ENCODE results near the gene RGS6.

RGS6 gene

DNA sequence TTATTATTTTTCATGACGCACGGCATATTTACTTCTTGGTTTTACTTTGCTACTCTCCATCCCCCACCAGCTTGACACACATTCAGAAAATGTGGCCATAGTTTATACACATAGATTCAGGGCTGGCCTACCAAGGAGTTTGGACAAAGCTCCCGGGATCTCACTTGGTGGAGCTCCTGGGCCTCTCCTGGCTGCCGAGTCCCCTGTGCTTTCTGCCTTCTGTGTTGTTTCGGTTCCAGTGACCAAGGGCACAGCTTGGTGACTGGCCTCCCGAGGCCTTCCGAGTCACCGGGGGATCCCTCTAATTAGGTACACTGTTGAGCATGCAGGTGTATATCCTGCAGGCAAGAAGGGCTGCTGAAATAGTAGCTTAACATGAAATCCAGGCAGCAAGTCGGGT, 63.5 kb downstream of the RGS6 start:
- H3K4me1 ChIP-seq (ENCODE audit: control insufficient read depth, insufficient read depth, low read length), result no peaks in the 10 kb centered on the region
- H3K36me3 ChIP-seq (ENCODE audit: control insufficient read depth, insufficient read depth, low read length), result no peaks in the 10 kb centered on the region
- H3K4me3 ChIP-seq (ENCODE audit: low read length), result no peak overlapping the region
- no peaks in the 10 kb centered on the region for H3K27me3 ChIP-seq (ENCODE audit: control insufficient read depth, insufficient read depth, low read length)
- no peak overlapping the region for H3K27ac ChIP-seq (ENCODE audit: low read depth, low read length)
- no peak overlapping the region for H3K9ac ChIP-seq (ENCODE audit: low read length)

DNA sequence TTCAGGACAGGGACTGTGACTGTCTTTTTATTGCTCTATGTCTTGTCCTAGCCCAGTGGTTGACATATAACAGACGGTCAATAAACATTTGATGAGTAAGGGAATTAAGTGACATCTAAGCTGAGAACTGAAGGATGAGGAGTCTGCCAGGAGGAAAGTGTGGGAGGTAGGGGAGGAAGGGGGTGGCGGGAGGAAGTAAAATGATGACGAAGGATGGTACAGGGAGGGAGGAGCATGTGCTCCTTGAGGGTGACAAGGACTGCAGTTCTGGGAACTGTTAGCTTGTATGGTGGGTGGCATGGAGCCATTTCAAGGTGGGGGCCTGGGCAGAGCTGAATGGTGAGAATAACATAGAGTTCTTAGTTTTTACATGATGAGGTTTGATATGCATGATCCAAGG, 64.4 kb downstream of the RGS6 start:
- H3K4me3 ChIP-seq (ENCODE audit: low read length), result no peak overlapping the region
- H3K27ac ChIP-seq (ENCODE audit: low read depth, low read length), result no peak overlapping the region
- H3K27me3 ChIP-seq (ENCODE audit: control insufficient read depth, insufficient read depth, low read length), result no peaks in the 10 kb centered on the region
- no peaks in the 10 kb centered on the region for H3K4me1 ChIP-seq (ENCODE audit: control insufficient read depth, insufficient read depth, low read length)
- H3K9ac ChIP-seq (ENCODE audit: low read length), result no peak overlapping the region
- no peaks in the 10 kb centered on the region for H3K36me3 ChIP-seq (ENCODE audit: control insufficient read depth, insufficient read depth, low read length)

DNA sequence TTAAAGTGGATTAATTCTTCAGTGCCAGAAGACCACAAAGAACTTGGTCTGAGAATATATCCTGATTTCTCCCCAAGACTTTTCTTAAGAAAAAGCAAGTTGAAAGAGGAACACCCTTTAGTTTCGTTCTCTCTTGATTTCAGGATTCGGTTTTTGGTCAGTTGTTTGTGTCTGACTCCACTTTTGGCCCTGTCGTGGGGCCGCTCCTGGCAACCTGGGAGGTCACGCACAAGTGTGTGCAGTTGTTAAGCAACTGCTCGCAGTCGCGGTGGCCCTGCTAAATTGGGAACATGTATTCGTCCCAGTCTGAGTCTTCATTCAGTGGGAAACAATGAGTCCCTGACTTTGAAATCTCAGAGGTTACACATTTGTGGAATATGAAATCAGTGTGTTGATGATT, 68.7 kb downstream of the RGS6 start:
- H3K4me3 ChIP-seq (ENCODE audit: low read length), result no peak overlapping the region
- no peak overlapping the region for H3K27ac ChIP-seq (ENCODE audit: low read depth, low read length)
- no peaks in the 10 kb centered on the region for H3K27me3 ChIP-seq (ENCODE audit: control insufficient read depth, insufficient read depth, low read length)

DNA sequence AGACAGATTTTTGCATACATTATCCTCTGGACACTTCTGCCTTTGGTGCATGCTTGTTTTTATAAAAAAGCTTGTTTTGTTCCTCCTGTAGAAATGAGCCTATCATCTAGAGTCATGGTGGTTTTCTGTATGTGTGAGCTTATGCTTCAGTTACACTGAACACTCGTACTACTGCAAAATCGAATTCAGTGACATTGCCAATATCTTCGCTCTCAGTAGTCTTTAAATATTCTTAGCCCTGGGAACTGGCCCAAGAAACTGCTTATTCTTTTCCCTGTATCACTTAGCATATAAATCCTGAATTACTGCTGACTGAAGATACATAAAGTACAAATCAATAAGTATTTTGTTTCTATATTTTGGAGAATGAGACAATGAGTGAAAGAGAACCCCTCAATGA, 70.5 kb downstream of the RGS6 start:
- Histone ChIP-seq H3K27me3 (ENCODE audit: control insufficient read depth, insufficient read depth, low read length) (no peaks in the 10 kb centered on the region), H3K27ac (ENCODE audit: low read depth, low read length) (no peak overlapping the region), H3K9ac (ENCODE audit: low read length) (no peak overlapping the region), H3K4me1 (ENCODE audit: control insufficient read depth, insufficient read depth, low read length) (no peaks in the 10 kb centered on the region), H3K4me3 (ENCODE audit: low read length) (no peak overlapping the region), H3K36me3 (ENCODE audit: control insufficient read depth, insufficient read depth, low read length) (no peaks in the 10 kb centered on the region)

More for the DNA sequence above, 68.7 kb downstream of the RGS6 start:
- H3K36me3 ChIP-seq (ENCODE audit: control insufficient read depth, insufficient read depth, low read length), result no peaks in the 10 kb centered on the region
- no peak overlapping the region for H3K9ac ChIP-seq (ENCODE audit: low read length)
- H3K4me1 ChIP-seq (ENCODE audit: control insufficient read depth, insufficient read depth, low read length), result no peaks in the 10 kb centered on the region

DNA sequence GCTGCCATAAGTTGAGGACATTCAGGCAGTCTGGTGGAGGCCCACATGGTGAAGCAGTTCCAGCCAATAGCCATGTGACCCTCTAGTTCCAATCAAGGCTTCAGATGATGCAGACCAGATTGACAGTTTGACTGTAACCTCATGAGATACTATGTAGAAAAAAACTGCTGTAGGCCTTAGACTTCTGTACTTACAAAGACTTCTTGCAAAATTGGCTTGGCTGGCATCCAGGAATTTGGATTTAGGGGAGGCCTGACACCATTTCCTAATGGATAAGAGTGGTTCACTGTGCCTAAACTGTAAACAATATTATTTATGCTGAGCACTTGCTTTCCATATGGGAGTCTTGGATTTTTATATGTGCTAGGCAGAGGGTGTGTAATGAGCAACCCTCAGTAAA, 76.4 kb downstream of the RGS6 start:
- no peak overlapping the region for H3K27ac ChIP-seq (ENCODE audit: low read depth, low read length)
- H3K4me1 ChIP-seq (ENCODE audit: control insufficient read depth, insufficient read depth, low read length), result no peaks in the 10 kb centered on the region
- no peaks in the 10 kb centered on the region for H3K36me3 ChIP-seq (ENCODE audit: control insufficient read depth, insufficient read depth, low read length)
- H3K27me3 ChIP-seq (ENCODE audit: control insufficient read depth, insufficient read depth, low read length), result no peaks in the 10 kb centered on the region
- no peak overlapping the region for H3K9ac ChIP-seq (ENCODE audit: low read length)
- H3K4me3 ChIP-seq (ENCODE audit: low read length), result no peak overlapping the region

DNA sequence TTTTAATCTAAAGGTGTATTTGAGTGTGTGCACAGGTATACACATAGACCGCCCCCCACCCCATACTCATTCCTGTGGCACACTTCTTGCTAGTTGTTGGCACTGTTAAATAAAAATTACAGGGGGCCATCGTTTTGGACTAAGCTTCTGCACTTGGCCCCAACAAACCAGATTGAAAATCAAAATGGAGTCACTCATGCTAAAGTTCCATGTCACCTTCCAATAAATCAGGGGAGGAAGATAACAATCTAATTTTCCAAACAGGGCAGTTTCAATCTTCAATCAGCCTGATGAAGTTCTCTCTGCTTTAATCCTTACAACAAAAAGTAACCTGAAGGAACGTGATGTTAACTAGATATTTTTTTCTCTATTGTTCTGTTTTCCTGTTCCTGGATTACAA, 78.2 kb downstream of the RGS6 start:
- no peak overlapping the region for H3K9ac ChIP-seq (ENCODE audit: low read length)
- H3K36me3 ChIP-seq (ENCODE audit: control insufficient read depth, insufficient read depth, low read length), result no peaks in the 10 kb centered on the region
- no peak overlapping the region for H3K4me3 ChIP-seq (ENCODE audit: low read length)
- no peaks in the 10 kb centered on the region for H3K4me1 ChIP-seq (ENCODE audit: control insufficient read depth, insufficient read depth, low read length)
- H3K27me3 ChIP-seq (ENCODE audit: control insufficient read depth, insufficient read depth, low read length), result no peaks in the 10 kb centered on the region
- no peak overlapping the region for H3K27ac ChIP-seq (ENCODE audit: low read depth, low read length)

DNA sequence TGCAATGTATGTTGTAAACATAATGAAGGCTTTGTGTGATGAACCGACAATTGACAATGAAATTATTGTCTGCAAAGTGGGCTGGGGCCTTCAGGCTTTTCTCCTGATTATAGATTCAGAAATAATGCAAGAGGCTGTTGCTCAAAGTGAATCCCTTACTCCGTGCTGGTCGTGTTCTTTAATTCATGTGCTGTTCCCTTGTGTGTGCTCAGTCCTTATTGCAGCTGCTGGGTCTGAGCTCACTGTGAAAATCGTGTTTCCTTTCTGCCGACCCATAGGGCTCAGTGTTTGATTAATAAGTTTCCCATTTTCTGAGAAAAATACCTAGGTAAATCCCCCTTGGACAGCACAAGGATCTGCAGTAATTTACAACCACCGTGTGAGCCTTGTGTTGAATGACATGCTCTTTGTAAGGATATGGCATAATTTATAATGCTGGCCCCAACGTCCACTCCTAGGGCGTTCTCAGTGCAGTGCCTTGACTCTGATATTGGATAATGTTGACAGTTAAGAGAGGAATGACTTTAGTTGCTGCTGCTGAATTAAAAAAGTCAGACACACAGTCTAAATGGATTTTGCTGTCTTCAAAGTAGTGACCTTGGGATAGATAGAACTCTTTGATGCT, 81.6 kb downstream of the RGS6 start:
- no peak overlapping the region for H3K27ac ChIP-seq (ENCODE audit: low read depth, low read length)
- no peaks in the 10 kb centered on the region for H3K36me3 ChIP-seq (ENCODE audit: control insufficient read depth, insufficient read depth, low read length)
- no peaks in the 10 kb centered on the region for H3K4me1 ChIP-seq (ENCODE audit: control insufficient read depth, insufficient read depth, low read length)
- H3K27me3 ChIP-seq (ENCODE audit: control insufficient read depth, insufficient read depth, low read length), result no peaks in the 10 kb centered on the region
- H3K9ac ChIP-seq (ENCODE audit: low read length), result no peak overlapping the region
- H3K4me3 ChIP-seq (ENCODE audit: low read length), result no peak overlapping the region

DNA sequence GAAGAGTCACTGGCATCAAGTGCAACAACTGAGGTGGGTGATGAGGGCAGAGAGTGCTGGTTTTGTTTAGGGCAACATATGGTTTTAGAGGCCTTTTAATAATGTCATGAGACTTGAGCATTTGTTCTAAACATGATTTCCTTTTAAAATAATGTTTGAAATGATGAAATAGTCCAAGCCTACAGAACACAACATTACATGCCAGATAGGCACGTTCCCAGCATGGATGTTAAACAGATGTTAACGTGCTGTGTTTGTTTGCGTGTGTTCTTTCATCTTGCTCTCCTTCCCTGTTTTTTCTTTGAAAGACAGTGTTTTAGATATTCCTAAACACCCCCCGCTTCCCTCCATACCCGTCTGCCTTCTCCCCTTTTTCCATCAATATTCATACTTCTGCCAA, 82.3 kb downstream of the RGS6 start:
- H3K36me3 ChIP-seq (ENCODE audit: control insufficient read depth, insufficient read depth, low read length), result no peaks in the 10 kb centered on the region
- no peak overlapping the region for H3K9ac ChIP-seq (ENCODE audit: low read length)
- H3K4me1 ChIP-seq (ENCODE audit: control insufficient read depth, insufficient read depth, low read length), result no peaks in the 10 kb centered on the region
- H3K27ac ChIP-seq (ENCODE audit: low read depth, low read length), result no peak overlapping the region
- H3K27me3 ChIP-seq (ENCODE audit: control insufficient read depth, insufficient read depth, low read length), result no peaks in the 10 kb centered on the region
- no peak overlapping the region for H3K4me3 ChIP-seq (ENCODE audit: low read length)

DNA sequence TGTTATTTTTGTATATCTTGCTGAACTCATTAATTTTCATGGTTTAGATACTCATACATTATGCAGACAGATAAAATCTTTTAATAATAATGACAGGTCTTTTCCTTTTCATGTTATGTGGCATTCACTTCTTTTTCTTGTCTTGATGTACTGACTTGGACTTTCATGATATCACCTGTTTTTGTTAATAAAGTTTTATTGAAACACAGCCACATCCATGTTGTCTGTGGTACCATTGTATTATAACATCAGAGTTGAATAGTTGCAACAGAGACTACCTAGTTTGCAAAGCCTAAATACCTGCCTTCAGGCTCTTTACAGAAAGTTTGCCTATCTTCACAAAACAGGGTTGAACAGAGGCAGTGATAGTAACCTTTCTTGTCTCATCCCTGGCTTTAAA, 85.1 kb downstream of the RGS6 start:
- H3K4me1 ChIP-seq (ENCODE audit: control insufficient read depth, insufficient read depth, low read length), result no peaks in the 10 kb centered on the region
- no peak overlapping the region for H3K27ac ChIP-seq (ENCODE audit: low read depth, low read length)
- H3K36me3 ChIP-seq (ENCODE audit: control insufficient read depth, insufficient read depth, low read length), result no peaks in the 10 kb centered on the region
- no peaks in the 10 kb centered on the region for H3K27me3 ChIP-seq (ENCODE audit: control insufficient read depth, insufficient read depth, low read length)
- no peak overlapping the region for H3K4me3 ChIP-seq (ENCODE audit: low read length)
- no peak overlapping the region for H3K9ac ChIP-seq (ENCODE audit: low read length)

DNA sequence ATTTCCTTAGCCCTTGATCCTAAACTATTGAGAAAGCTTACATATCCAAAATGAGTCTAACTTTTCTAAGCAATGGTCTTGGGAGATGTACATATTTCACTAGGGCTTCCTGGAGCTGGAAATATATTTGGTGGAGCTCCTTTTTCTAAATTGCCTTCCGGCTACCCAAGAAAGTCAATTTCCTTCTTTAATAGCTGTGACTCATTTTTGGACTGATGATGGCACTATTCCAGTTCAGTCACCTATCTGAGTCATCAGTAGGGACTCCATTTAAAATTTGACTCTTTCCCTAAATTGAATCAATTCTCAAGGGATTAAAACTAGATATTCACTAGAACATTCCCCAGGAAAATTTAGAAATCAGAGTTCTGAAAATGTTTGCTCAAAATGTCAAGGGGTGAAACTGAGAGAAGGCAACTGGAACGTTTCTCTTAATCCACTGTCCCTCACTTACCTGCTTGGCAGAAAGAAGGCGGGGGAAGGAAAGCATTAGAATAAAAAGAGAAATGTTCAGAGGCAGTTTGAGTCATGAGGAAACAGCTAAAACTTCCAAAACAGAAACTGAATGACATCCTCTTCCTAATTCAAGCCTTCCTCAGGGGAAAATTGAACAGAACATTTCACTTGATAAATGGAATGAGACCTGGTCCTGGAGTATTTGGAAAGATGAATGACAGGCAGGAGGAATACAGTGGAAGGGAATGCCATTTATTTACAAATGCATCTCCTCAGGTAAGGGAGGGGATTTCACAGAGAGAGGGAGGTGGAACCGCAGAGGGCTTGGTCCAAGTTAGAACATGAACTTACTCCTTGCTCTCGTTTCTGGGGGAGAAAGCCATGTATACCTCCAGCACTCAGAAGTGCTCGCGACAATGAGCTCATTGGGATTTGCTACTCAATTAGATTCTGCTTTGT, 91.2 kb downstream of the RGS6 start:
- Histone ChIP-seq H3K27ac (ENCODE audit: low read depth, low read length) (no peak overlapping the region), H3K4me3 (ENCODE audit: low read length) (no peak overlapping the region), H3K36me3 (ENCODE audit: control insufficient read depth, insufficient read depth, low read length) (no peaks in the 10 kb centered on the region), H3K27me3 (ENCODE audit: control insufficient read depth, insufficient read depth, low read length) (no peaks in the 10 kb centered on the region), H3K9ac (ENCODE audit: low read length) (no peak overlapping the region), H3K4me1 (ENCODE audit: control insufficient read depth, insufficient read depth, low read length) (no peaks in the 10 kb centered on the region)

DNA sequence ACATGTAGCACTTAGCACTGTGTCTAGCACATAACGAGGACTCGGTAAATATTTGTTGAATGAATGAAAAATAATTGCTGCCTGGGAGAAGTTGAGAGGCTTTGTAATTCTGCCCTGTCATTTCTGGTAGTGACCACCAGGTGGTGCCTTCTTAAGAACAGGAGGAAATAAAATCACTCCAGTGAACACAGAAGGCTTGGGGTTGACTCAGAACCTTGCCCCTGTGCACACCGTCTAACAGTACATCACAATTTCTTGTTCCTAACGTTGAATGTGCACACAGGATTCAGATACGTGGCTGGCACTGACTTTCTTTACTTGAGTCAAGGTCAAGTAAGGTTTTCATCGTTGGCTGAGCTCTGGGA, 91.8 kb downstream of the RGS6 start:
- Histone ChIP-seq H3K27me3 (ENCODE audit: control insufficient read depth, insufficient read depth, low read length) (no peaks in the 10 kb centered on the region), H3K9ac (ENCODE audit: low read length) (no peak overlapping the region), H3K36me3 (ENCODE audit: control insufficient read depth, insufficient read depth, low read length) (no peaks in the 10 kb centered on the region), H3K4me1 (ENCODE audit: control insufficient read depth, insufficient read depth, low read length) (no peaks in the 10 kb centered on the region), H3K27ac (ENCODE audit: low read depth, low read length) (no peak overlapping the region), H3K4me3 (ENCODE audit: low read length) (no peak overlapping the region)

DNA sequence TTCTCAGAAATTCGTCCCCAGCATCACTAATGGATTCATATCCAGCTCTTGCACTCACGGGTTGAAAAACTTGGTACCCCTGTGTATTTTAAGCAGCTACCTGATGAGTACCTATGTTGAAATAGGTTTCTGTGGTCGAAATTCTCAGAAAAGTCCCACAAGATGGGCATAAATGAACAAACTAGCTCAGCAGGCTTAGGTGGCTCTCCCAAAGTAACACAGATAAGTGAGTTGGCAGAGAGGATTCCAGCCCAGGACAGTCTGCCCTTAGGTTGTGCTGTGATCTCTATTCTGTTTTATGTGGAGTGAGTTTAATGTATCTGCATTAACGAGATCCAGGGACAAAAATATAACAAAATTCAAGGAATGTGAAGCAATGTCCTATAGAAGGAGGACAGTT, 92.3 kb downstream of the RGS6 start:
- Histone ChIP-seq H3K27me3 (ENCODE audit: control insufficient read depth, insufficient read depth, low read length) (no peaks in the 10 kb centered on the region), H3K4me3 (ENCODE audit: low read length) (no peak overlapping the region), H3K4me1 (ENCODE audit: control insufficient read depth, insufficient read depth, low read length) (no peaks in the 10 kb centered on the region), H3K9ac (ENCODE audit: low read length) (no peak overlapping the region), H3K36me3 (ENCODE audit: control insufficient read depth, insufficient read depth, low read length) (no peaks in the 10 kb centered on the region), H3K27ac (ENCODE audit: low read depth, low read length) (no peak overlapping the region)

DNA sequence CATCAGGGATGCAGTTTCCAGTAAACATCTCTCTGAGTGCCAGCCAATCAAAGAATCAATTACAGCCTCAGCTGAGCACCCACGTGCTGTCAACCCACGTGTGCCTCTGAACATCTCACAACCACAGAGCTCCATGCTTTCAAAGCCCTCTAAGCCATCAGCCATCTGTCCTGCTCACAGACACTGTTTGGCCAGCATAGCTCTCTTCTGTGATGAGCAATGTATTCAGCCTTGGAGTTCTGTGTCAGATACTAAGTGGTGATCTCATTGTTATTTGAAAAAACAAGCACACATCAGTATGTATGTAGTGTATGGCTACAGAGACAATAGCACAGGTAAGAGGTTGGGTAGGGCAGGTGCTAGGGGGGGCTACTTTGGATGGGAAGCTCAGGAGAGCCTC, 94.3 kb downstream of the RGS6 start:
- no peaks in the 10 kb centered on the region for H3K36me3 ChIP-seq (ENCODE audit: control insufficient read depth, insufficient read depth, low read length)
- no peaks in the 10 kb centered on the region for H3K4me1 ChIP-seq (ENCODE audit: control insufficient read depth, insufficient read depth, low read length)
- H3K9ac ChIP-seq (ENCODE audit: low read length), result no peak overlapping the region
- no peak overlapping the region for H3K27ac ChIP-seq (ENCODE audit: low read depth, low read length)
- no peak overlapping the region for H3K4me3 ChIP-seq (ENCODE audit: low read length)
- no peaks in the 10 kb centered on the region for H3K27me3 ChIP-seq (ENCODE audit: control insufficient read depth, insufficient read depth, low read length)
